GM21619 (cell line): ENCODE results near the gene SMIM5.

Source experiments
- ATAC-seq: cut with Tn5 transposase; IDR thresholded peaks from one replicate; pipeline ENCODE4 v1.9.1; 2021; ENCODE audit not compliant: unreplicated experiment

SMIM5 gene

DNA sequence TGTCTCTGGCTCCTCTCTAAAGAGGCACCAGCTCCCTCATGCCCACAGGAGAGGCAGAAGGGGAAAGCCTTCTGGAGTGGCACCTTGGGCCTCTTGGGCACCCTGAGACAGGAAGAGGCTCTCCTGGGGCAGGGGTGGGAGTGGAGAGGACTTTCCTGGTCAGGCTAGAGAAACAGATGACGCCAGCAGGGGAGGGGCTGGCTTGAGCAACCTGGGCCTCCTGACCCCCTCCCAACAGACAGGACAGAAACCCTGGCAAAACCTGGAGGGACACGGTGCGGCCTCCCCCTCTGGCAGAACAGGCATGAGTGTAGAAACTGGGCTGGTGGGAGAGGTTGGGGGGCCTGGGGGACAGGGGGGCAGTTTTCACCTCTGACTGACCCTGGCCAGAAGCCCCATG lies 6.1 kb downstream of the SMIM5 start:
- no peak for ATAC-seq

DNA sequence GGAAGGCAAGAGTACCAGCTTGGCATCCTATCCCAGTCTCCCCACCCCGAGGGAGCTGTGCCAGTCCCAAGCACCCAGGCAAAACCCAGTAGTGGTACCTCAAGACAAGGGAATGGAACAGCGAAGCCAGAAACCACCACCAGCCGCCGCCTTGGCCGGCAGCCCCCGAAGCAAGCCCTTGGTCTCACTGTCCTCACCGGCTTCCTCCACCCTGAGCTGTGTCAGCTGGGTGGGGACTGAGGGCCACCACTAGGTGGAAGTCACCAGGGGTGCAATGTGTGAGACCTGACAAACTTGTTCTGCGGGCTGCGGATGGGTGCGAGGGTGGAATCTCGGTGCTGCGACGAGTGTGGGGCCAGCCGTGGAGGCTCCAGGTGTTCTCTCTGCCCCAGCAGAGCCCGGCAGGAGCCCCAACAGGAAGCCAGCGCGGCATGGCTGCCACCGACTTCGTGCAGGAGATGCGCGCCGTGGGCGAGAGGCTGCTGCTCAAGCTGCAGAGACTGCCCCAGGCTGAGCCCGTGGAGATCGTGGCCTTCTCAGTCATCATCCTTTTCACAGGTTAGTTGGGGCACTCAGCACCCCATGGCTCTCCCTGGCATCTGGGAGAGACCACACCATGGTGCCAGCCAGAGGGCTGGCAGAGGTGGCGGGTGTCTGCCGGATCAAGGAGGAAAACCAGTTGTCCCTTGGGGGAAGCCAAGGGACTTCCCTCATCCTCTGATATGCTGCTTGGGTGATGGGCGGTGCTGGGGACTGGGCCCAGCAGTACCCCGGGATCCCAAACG lies 6.7 kb downstream of the SMIM5 start:
- ATAC-seq = no peak

DNA sequence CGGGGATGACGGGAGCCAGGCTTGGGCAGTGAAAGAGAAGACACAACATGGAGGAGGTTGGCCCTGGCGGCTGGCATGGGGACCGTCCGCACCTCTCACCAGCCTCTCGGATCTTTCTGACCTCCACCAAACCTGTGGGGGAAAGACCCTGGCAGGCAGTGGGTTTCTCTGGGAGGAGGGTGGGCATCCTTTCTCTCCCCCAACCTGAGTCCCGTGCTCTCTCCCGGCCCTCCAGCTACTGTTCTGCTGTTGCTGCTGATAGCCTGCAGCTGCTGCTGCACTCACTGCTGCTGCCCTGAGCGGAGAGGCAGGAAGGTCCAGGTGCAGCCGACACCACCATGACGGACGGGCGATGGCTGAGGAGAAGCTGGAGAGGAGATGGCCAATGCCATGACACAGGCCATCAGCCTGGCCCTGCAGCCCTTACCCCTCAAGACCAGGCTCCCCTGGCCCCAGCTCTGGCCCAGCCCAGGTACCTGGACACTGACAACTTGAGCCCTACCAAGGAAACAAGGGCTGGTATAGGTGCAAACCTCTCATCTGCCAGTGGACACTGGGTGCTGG lies 7.4 kb downstream of the SMIM5 start:
- no peak for ATAC-seq

- ATAC-seq = no peak
Observed at GRCh38 chr17:75641343-75641742, 8.1 kb downstream of the SMIM5 start.

- no peak for ATAC-seq
Observed at GRCh38 chr17:75642182-75642783, 9.0 kb downstream of the SMIM5 start.

DNA sequence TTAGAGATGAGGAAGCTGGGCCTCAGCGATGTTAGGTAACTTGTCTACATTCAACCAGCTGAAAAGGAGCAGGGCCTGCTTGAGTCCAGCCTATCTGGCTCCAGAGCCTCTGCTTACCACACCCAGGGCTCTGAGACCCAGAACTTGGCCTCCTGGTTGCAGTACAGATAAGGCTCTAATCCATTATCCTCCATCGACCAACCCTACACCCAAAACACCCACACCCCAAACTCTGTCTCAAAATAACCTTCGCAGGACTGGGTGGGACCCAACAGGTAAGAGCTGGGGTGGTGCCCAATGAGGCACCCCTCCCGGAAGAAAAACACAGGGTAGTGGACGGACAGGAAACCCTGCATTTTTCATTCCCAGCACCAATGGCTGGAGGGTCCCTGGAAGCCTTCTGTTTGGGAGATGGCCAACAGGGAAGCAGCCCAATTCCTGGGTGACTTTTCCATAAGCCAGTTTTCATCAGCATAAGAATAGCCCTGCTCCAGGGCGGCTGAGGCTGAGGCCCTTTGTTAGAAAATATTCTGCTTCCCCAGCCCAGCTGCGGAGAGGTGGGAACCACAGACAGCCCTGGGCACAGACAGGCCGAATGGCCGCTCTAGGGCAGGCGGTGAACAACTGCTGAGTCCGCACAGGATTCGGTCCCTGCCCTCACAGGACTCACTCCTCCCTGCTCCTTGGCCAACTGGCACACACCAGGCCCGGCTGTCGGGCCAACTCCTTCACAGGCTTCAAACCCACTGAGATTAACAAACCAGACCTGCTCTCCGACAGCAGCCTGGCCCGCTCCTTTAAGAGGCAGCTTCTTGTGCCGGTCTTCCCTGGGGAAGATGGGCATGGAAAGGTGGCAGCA lies 9.8 kb downstream of the SMIM5 start:
- no peak for ATAC-seq

DNA sequence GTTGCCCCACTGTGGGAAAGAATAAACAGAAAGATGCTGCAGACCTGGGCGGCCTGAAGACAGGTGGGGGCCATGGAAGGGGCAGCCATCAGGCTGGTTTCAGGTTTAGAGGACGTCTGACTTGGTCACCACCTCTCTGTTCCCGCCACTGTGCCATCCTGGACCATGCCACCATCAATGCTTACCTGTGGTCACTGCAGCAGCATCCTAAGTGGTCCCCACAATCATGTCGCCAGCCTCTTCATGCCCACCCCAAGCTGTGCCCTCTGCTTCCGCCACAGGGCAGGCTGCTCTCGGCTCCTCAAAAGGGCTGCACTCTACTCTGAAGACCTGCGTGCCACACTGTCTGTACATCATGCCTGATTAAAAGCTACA lies 10.4 kb downstream of the SMIM5 start:
- no peak for ATAC-seq

DNA sequence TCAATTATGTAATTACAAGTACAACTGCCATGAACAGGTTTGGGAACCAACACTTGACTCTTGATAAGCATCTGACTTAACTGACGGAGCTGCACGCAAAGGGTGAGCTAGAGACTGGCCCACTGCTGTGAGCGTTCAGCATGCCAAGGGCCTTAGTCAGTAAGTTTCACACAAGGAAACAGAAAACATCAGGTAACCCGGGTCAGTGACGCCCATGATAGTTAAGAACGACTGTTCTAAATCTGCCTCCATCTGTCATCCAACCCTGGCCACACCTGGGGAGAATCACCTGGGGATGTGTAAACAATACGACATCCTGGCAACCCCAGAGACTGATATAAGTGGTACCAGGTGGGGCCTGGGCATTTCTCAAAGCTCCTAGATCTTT lies 12.3 kb downstream of the SMIM5 start:
- ATAC-seq = no peak

DNA sequence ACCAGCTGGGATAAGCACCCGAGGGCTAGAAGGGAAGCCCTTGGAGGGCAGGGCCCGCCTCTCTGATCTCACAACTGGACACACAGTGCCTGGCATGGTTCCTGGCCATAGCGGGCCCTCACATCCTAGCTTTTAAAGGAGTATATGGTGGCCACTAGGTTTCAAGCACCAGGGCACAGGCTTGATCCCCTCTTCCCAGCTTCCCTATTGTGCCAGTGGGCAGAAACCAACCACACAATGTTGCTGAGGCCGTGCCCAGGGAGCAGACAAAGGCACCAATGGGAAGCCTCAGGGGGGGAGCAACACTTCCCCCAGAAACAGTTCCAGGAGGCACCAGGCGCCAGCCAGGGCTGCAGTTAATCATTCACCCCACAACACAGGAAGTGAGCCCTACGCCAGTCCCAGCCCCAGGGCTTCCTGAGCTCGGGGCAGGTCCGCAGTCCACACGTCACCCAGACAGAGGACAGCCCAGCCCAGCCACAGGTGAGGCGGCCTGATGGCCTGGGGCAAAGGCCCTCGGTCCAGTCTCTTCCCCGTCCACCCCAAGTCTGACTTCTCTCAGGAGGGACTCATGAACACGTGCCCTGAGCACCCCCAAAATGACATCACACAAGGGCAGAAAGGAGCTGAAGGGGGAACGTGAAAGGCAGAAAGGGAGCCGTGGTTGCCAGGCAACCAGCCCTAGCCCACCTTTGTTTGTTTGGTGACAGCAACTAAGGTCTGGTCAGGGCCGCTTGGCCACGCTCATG lies 12.8 kb downstream of the SMIM5 start:
- ATAC-seq = peak; percentile 96

- ATAC-seq = no peak
Observed at GRCh38 chr17:75646638-75646992, 13.4 kb downstream of the SMIM5 start.

DNA sequence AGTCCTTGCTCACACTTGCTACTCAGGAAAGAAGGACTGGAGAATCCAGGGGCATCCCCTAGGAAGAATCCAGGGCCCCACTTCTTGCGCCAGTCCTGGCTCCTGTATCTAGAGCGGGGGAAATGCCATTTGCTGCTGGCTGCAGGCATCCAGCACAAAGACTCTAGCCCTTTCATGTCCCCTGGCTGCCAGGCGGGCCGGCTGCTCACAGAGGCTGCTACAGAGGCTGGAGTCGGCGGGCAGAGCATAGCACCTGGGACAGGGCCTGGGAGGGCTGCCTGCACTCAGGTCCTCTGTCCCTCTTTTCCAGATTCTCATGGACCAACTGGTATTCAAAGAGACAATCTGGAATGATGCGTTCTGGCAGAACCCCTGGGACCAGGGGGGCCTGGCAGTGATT lies 13.8 kb downstream of the SMIM5 start:
- no peak for ATAC-seq

- ATAC-seq = no peak
Observed at GRCh38 chr17:75647921-75648320, 14.7 kb downstream of the SMIM5 start.

GRCh38 chr17:75649687-75650086 lies 16.5 kb downstream of the SMIM5 start:
- ATAC-seq = no peak

DNA sequence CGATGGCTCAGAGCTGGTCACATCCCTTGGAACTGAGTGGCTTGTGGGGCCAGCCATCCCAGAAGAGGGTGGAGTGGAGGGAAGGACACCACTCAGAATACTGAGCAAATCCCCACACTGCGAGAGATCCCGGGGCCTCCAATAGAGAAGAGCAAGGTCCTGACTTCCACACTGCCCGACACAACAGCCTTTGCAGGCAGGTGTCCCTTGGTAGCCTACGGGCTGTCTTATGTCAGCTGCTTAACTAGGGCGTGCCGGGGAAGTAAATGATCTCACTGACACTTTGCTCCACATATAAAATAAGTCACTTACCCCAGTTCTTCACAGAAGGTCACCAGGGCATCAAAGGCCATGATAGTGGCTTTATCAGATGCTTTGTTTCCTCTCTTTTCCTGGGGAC lies 17.6 kb downstream of the SMIM5 start:
- no peak for ATAC-seq

DNA sequence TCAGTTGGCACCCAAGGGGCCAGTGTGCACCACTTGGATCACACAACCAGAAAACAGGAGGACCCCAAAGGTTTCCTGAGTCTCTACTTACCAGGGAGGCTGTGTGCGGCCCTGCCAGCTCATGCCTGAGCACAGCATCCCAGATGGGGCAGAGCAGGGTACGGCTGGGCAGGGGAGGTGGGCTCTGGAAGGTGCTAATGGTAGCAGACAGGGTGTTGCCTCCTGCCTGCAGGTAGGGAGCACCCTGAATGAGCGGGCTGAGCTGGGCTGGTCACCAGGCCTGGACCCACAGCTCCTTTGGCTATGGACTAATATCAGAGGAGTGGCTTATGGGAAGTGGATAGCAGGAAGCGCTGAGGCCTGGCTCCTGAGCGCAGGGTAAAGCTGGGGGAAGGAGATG lies 19.1 kb downstream of the SMIM5 start:
- no peak for ATAC-seq

DNA sequence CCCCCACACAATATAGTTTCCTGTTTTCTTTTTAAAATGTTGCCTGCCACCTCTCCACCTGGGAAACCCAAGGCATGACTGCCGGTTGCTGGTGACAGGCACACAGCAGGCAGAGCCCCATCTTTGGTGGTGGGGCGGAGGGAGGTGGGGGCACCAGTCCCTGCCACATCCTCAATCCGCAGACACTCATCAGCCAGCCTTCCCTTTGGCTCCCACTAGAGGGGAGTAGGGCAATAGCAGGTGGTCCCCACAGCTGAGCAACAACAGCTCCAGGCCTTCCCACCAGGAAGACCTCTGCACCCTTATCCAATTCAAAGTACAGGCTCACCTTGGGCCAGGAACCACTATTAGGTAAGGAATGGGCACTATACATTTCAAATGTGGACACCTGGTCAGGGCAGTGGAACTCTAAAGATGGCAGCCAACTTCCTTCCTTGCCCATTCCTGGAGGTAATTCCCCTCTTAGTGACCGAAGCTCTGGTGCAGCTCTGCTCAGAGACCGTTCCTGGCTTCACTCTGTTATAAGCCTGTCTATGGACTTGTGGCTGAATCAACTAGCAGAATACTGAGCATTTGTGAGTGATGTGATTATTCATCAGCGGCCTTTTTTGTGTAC lies 19.8 kb downstream of the SMIM5 start:
- ATAC-seq = no peak

GRCh38 chr17:75654176-75654575 lies 20.9 kb downstream of the SMIM5 start:
- ATAC-seq = no peak

GRCh38 chr17:75658237-75658636 lies 25.0 kb downstream of the SMIM5 start:
- no peak for ATAC-seq

- no peak for ATAC-seq
Observed at GRCh38 chr17:75661531-75661930, 28.3 kb downstream of the SMIM5 start.

- ATAC-seq = no peak
Observed at GRCh38 chr17:75662511-75662910, 29.3 kb downstream of the SMIM5 start.
